Adrenal gland (tissue), 12 donors: ENCODE data around the gene NDUFS3. TPM values are rescaled to one million over a fixed set of nuclear protein-coding genes. Genes with fewer than 3 reads are reported as not detected.

Experiments
- DNase-seq, 7 donors: peaks; one replicate each; pipeline ENCODE4 v3.0.0-alpha.2; 2019 to 2020
- H3K27ac ChIP-seq, 5 donors: fragments of 200-600 bp; sonication (generic) in 4 of 5; 1 replicate in 3 of 5; 2 replicates in 2 of 5; pipeline versions ENCODE4 v1.5.1 to v1.8.0; 2016 to 2020; ENCODE audit warnings: mild to moderate bottlenecking in 1 of 5
- H3K27me3 ChIP-seq: fragments of 200-600 bp; 2 replicates; pipeline ENCODE4 v1.8.0; 2021
- H3K36me3 ChIP-seq, 2 donors: fragments of 200-600 bp; replicated peaks in 1 of 2; 1 replicate in 1 of 2; 2 replicates in 1 of 2; pipeline versions ENCODE4 v1.5.1 to v1.8.0; 2018 to 2022
- H3K4me1 ChIP-seq, 2 donors: fragments of 200-600 bp; replicated peaks in 1 of 2; 1 replicate in 1 of 2; 2 replicates in 1 of 2; pipeline versions ENCODE4 v1.5.1 to v1.8.0; 2018 to 2021
- H3K4me3 ChIP-seq, 4 donors: fragments of 200-600 bp; sonication (generic) in 3 of 4; one replicate each; pipeline ENCODE4 v1.5.1; 2016 to 2018
- H3K9me3 ChIP-seq, 3 donors: fragments of 200-600 bp; sonication (generic) in 1 of 3; replicated peaks in 1 of 3; 1 replicate in 2 of 3; 2 replicates in 1 of 3; pipeline versions ENCODE4 v1.5.1 to v1.8.0; 2016 to 2021
- CTCF ChIP-seq, 6 experiments: fragments of 450-650 bp in 4 of 6; fragments of 200-600 bp in 2 of 6; sonication (generic) in 1 of 6; IDR thresholded peaks; 1 replicate in 5 of 6; 2 replicates in 1 of 6; pipeline versions ENCODE4 v1.5.1 to v1.8.0; 2016 to 2021; ENCODE audit warnings: antibody characterized with exemption in 6 of 6, mild to moderate bottlenecking in 2 of 6, moderate library complexity in 1 of 6
- POLR2A ChIP-seq, 2 donors: fragments of 450-650 bp; IDR thresholded peaks; one replicate each; pipeline ENCODE4 v1.6.1; 2017; ENCODE audit warnings: antibody characterized with exemption in 2 of 2, mild to moderate bottlenecking in 2 of 2, moderate library complexity in 1 of 2
- WGBS, 4 donors: extraction: QIAGEN DNeasy Blood & Tissue Kit in 2 of 4; methylation state at CpG; one replicate each; pipeline versions ENCODE4 v1.1.5 to v1.1.7; 2013 to 2017; 5-methylcytosine and 5-hydroxymethylcytosine counted together
- intact Hi-C, 2 donors: fragments of 100-400 bp; cut with DNase I; formaldehyde crosslinking; loops; one replicate each; pipeline versions ENCODE4 v1.14.1 to v1.15.0; 2022 to 2023
- polyA plus RNA-seq, 3 donors: library from polyadenylated mRNA; stranded (reverse); fragments of 200-250 nt in 2 of 3; fragments of 350-450 nt in 1 of 3; fragmentation: Illumina TruSeq in 1 of 3; extraction: RNeasy Lipid Tissue Mini Kit (QIAGEN cat#74804) in 1 of 3; gene quantifications; one replicate each; pipeline ENCODE4 v1.2.3, GENCODE V29; 2013 to 2014
- total RNA-seq, 9 donors: library from RNA; depleted of rRNA in 4 of 9; stranded (reverse); fragments of >200 nt in 4 of 9; fragments of 120-200 nt in 1 of 9; fragmentation: NEBNext Ultra II Directional in 1 of 9; extraction: Animal tissue kit (Norgen Biotek cat#: 25700) in 1 of 9; gene quantifications; one replicate each; pipeline versions ENCODE4 v1.1.0 to v1.2.4, GENCODE V29; 2013 to 2023
- donor health status: healthy with polysubstance abuse.
- donor health status: Bipolar disorder and iron deficiency.
- donor health status: DM: yes; HTN: yes; CAD: no.
- donor health status: DM: no; HTN: no; CAD: no.
- donor health status: DM: no; HTN: no; CAD: no.
- donor health status: DM: yes; HTN: yes; CAD: no.

The NDUFS3 gene
- total and polyA plus RNA-seq, 12 donors: 95.8 to 385 (median 139) TPM

GRCh38 chr11:47571895-47572294, 7.0 kb upstream of the NDUFS3 start:
- Histone ChIP-seq H3K9me3 (no peaks in the 10 kb centered on the region), H3K4me3 (no peak overlapping the region), H3K27ac (no peak overlapping the region), H3K36me3 (peaks cover 0 to 54% of the 10 kb centered on the region in 2 donors), H3K27me3 (no peaks in the 10 kb centered on the region), H3K4me1 (peaks cover 0 to under 1% of the 10 kb centered on the region in 2 donors)
- TF ChIP-seq CTCF (IDR thresholded peaks at IDR 0.05): no peak
- no peak for TF ChIP-seq POLR2A (IDR thresholded peaks at IDR 0.05)
- 81 to 89% (median 83%) methylated on average over 1 of the region's 1 CpG for WGBS, 4 donors
- intact Hi-C loops: no loop called here
- no peak for DNase-seq

- Histone ChIP-seq H3K4me1 (peaks cover 6 to 9% of the 10 kb centered on the region in 2 donors), H3K27ac (no peak overlapping the region), H3K27me3 (no peaks in the 10 kb centered on the region), H3K4me3 (no peak overlapping the region), H3K36me3 (peaks cover 0 to 54% of the 10 kb centered on the region in 2 donors), H3K9me3 (no peaks in the 10 kb centered on the region)
- 47 to 56% (median 49%) methylated on average over 5 to 8 of the region's 8 CpGs for WGBS, 4 donors
- no peak for TF ChIP-seq POLR2A (IDR thresholded peaks at IDR 0.05)
- TF ChIP-seq CTCF (IDR thresholded peaks at IDR 0.05): no peak
- intact Hi-C loops: no loop called here
- no peak for DNase-seq
Measured at GRCh38 chr11:47572715-47573255, 6.1 kb upstream of the NDUFS3 start.

GRCh38 chr11:47573321-47573720, 5.6 kb upstream of the NDUFS3 start:
- H3K4me3 ChIP-seq: no peak overlapping the region
- WGBS, 4 donors: 85 to 89% (median 87%) methylated on average over 4 to 11 of the region's 11 CpGs
- DNase-seq: no peak

GRCh38 chr11:47577460-47578041, 1.3 kb upstream of the NDUFS3 start:
- 56 to 67% (median 63%) methylated on average over 4 to 13 of the region's 13 CpGs for WGBS, 4 donors

More at GRCh38 chr11:47573321-47573720, 5.6 kb upstream of the NDUFS3 start:
- no peak for TF ChIP-seq POLR2A (IDR thresholded peaks at IDR 0.05)
- TF ChIP-seq CTCF (IDR thresholded peaks at IDR 0.05): no peak
- intact Hi-C loops: no loop called here
- H3K36me3 ChIP-seq: peaks cover 0 to 54% of the 10 kb centered on the region in 2 donors
- H3K27ac ChIP-seq: no peak overlapping the region
- no peaks in the 10 kb centered on the region for H3K27me3 ChIP-seq
- H3K4me1 ChIP-seq: peaks cover 11 to 14% of the 10 kb centered on the region in 2 donors
- no peaks in the 10 kb centered on the region for H3K9me3 ChIP-seq

More at GRCh38 chr11:47577460-47578041, 1.3 kb upstream of the NDUFS3 start:
- peaks cover 18 to 25% of the 10 kb centered on the region in 2 donors for H3K4me1 ChIP-seq
- H3K36me3 ChIP-seq: peaks cover 0 to 54% of the 10 kb centered on the region in 2 donors
- no peak for DNase-seq
- no peaks in the 10 kb centered on the region for H3K9me3 ChIP-seq
- H3K4me3 ChIP-seq: peak overlapping the region in 1 of 4 donors; percentile 81
- TF ChIP-seq POLR2A (IDR thresholded peaks at IDR 0.05) (no peak), CTCF (IDR thresholded peaks at IDR 0.05) (no peak)
- intact Hi-C loops: no loop called here
- H3K27me3 ChIP-seq: no peaks in the 10 kb centered on the region
- H3K27ac ChIP-seq: peak overlapping the region in 1 of 5 donors; percentile 91
